HEK293 (cell line): ENCODE measurements around the gene MPZL2.

Experiments
- CTCF ChIA-PET: fragments of 350-600 bp; formaldehyde crosslinking; extraction: SDS; loops from one replicate; lab custom pipeline; 2021; ENCODE audit warnings: antibody characterized with exemption; lab: Yijun Ruan, JAX
- POLR2A ChIA-PET: fragments of 300-600 bp; formaldehyde crosslinking; extraction: SDS; loops from one replicate; lab custom pipeline; 2020; ENCODE audit warnings: antibody characterized with exemption, inconsistent platforms; lab: Yijun Ruan, JAX
- H3K27ac ChIP-seq: fragments of 200-500 bp; sonication (Bioruptor generic); 2 replicates; pipeline ENCODE4 v1.5.1; 2014; ENCODE audit warnings: low read depth, low read length, control low read depth, inconsistent platforms; ENCODE audit errors: extremely low read depth
- H3K36me3 ChIP-seq, 2 experiments: fragments of 200-500 bp in 1 of 2; sonication (Bioruptor generic) in 1 of 2; 1 replicate in 1 of 2; 2 replicates in 1 of 2; pipeline ENCODE4 v1.5.1; 2014 to 2017; ENCODE audit warnings: inconsistent platforms in 2 of 2, low read length in 2 of 2; ENCODE audit not compliant: control insufficient read depth in 2 of 2, insufficient read depth in 1 of 2
- H3K4me1 ChIP-seq: fragments of 200-500 bp; sonication (Bioruptor generic); 2 replicates; pipeline ENCODE4 v1.5.1; 2014; ENCODE audit warnings: mild to moderate bottlenecking, low read length, inconsistent platforms; ENCODE audit not compliant: control insufficient read depth, insufficient read depth
- H3K4me3 ChIP-seq: 2 replicates; pipeline ENCODE4 v1.5.1; 2011; ENCODE audit warnings: low read depth, mild to moderate bottlenecking, control low read depth, low read length, moderate library complexity
- H3K9me3 ChIP-seq: fragments of 200-500 bp; sonication (Bioruptor generic); 2 replicates; pipeline ENCODE4 v1.5.1; 2014; ENCODE audit warnings: low read depth, low read length, inconsistent platforms; ENCODE audit not compliant: control insufficient read depth, insufficient read depth
- BCL11B ChIP-seq: fragments of 450-650 bp; formaldehyde crosslinking; IDR thresholded peaks from 2 replicates; pipeline ENCODE4 v1.5.1; 2016; ENCODE audit warnings: low read depth, missing biosample characterization, missing genetic modification characterization
- INSM2 ChIP-seq: fragments of 450-650 bp; formaldehyde crosslinking; IDR thresholded peaks from 2 replicates; pipeline ENCODE4 v1.5.1; 2016; ENCODE audit warnings: missing biosample characterization, missing genetic modification characterization
- KLF17 ChIP-seq: fragments of 450-650 bp; formaldehyde crosslinking; IDR thresholded peaks from 2 replicates; pipeline ENCODE4 v1.5.1; 2016; ENCODE audit warnings: missing biosample characterization, missing genetic modification characterization
- OSR2 ChIP-seq: fragments of 450-650 bp; formaldehyde crosslinking; IDR thresholded peaks from 2 replicates; pipeline ENCODE4 v1.5.1; 2016; ENCODE audit warnings: missing biosample characterization, missing genetic modification characterization
- OVOL3 ChIP-seq: fragments of 450-650 bp; formaldehyde crosslinking; IDR thresholded peaks from 2 replicates; pipeline ENCODE4 v1.5.1; 2016; ENCODE audit warnings: missing biosample characterization, missing genetic modification characterization
- PBX3 ChIP-seq: sonication (generic); formaldehyde crosslinking; IDR thresholded peaks from 2 replicates; pipeline ENCODE4 v1.8.1; 2022; ENCODE audit warnings: mild to moderate bottlenecking, moderate library complexity, missing genetic modification reagents
- SCRT2 ChIP-seq: fragments of 450-650 bp; formaldehyde crosslinking; IDR thresholded peaks from 2 replicates; pipeline ENCODE4 v1.5.1; 2016; ENCODE audit warnings: missing biosample characterization, missing genetic modification characterization
- YY2 ChIP-seq: fragments of 450-650 bp; formaldehyde crosslinking; IDR thresholded peaks from 2 replicates; pipeline ENCODE4 v1.5.1; 2016; ENCODE audit warnings: missing biosample characterization, missing genetic modification characterization
- ZFP41 ChIP-seq: fragments of 450-650 bp; formaldehyde crosslinking; IDR thresholded peaks from 2 replicates; pipeline ENCODE4 v1.5.1; 2016; ENCODE audit warnings: missing biosample characterization, missing genetic modification characterization, borderline replicate concordance
- ZIC2 ChIP-seq: fragments of 450-650 bp; formaldehyde crosslinking; IDR thresholded peaks from 2 replicates; pipeline ENCODE4 v1.5.1; 2016; ENCODE audit warnings: missing biosample characterization, missing genetic modification characterization
- ZNF132 ChIP-seq: fragments of 450-650 bp; formaldehyde crosslinking; IDR thresholded peaks from 2 replicates; pipeline ENCODE4 v1.5.1; 2017; ENCODE audit warnings: missing biosample characterization, missing genetic modification characterization, borderline replicate concordance
- ZNF341 ChIP-seq: fragments of 450-650 bp; formaldehyde crosslinking; IDR thresholded peaks from 2 replicates; pipeline ENCODE4; 2016; ENCODE audit warnings: low read depth, missing biosample characterization, missing genetic modification characterization
- ZNF362 ChIP-seq: fragments of 450-650 bp; formaldehyde crosslinking; IDR thresholded peaks from 2 replicates; pipeline ENCODE4 v1.5.1; 2016; ENCODE audit warnings: missing biosample characterization, missing genetic modification characterization
- ZNF416 ChIP-seq: fragments of 450-650 bp; formaldehyde crosslinking; IDR thresholded peaks from 2 replicates; pipeline ENCODE4 v1.5.1; 2016; ENCODE audit warnings: missing biosample characterization, missing genetic modification characterization
- ZNF48 ChIP-seq: fragments of 450-650 bp; formaldehyde crosslinking; IDR thresholded peaks from 2 replicates; pipeline ENCODE4 v1.5.1; 2016; ENCODE audit warnings: missing biosample characterization, missing genetic modification characterization
- ZNF548 ChIP-seq: fragments of 450-650 bp; formaldehyde crosslinking; IDR thresholded peaks from 2 replicates; pipeline ENCODE4 v1.5.1; 2016; ENCODE audit warnings: missing biosample characterization, missing genetic modification characterization
- ZNF571 ChIP-seq: fragments of 450-650 bp; formaldehyde crosslinking; IDR thresholded peaks from 2 replicates; pipeline ENCODE4 v1.5.0; 2017; ENCODE audit warnings: missing biosample characterization, missing genetic modification characterization
- ZNF596 ChIP-seq: fragments of 450-650 bp; IDR thresholded peaks from 2 replicates; pipeline ENCODE4 v1.5.0; 2018; ENCODE audit warnings: missing biosample characterization, mild to moderate bottlenecking, missing genetic modification characterization, moderate library complexity
- ZNF621 ChIP-seq: fragments of 450-650 bp; formaldehyde crosslinking; IDR thresholded peaks from 2 replicates; pipeline ENCODE4 v1.5.1; 2017; ENCODE audit warnings: missing biosample characterization, missing genetic modification characterization
- ZNF624 ChIP-seq: fragments of 450-650 bp; formaldehyde crosslinking; IDR thresholded peaks from 2 replicates; pipeline ENCODE4 v1.5.1; 2017; ENCODE audit warnings: missing biosample characterization, missing genetic modification characterization
- ZNF654 ChIP-seq: fragments of 450-650 bp; formaldehyde crosslinking; IDR thresholded peaks from 2 replicates; pipeline ENCODE4 v1.5.1; 2016; ENCODE audit warnings: low read depth, missing biosample characterization, missing genetic modification characterization
- ZNF660 ChIP-seq: fragments of 450-650 bp; IDR thresholded peaks from 2 replicates; pipeline ENCODE4 v1.5.1; 2018; ENCODE audit warnings: missing biosample characterization, mild to moderate bottlenecking, missing genetic modification characterization
- ZNF843 ChIP-seq: fragments of 450-650 bp; formaldehyde crosslinking; IDR thresholded peaks from 2 replicates; pipeline ENCODE4 v1.5.1; 2016; ENCODE audit warnings: missing biosample characterization, missing genetic modification characterization
- ZSCAN4 ChIP-seq: fragments of 450-650 bp; formaldehyde crosslinking; IDR thresholded peaks from 2 replicates; pipeline ENCODE4 v1.5.1; 2017; ENCODE audit warnings: missing biosample characterization, missing genetic modification characterization

The MPZL2 gene

GRCh38 chr11:118217575-118217974, 46.5 kb downstream of the MPZL2 start:
- no peaks in the 10 kb centered on the region for H3K4me1 ChIP-seq
- H3K36me3 ChIP-seq, result no peaks in the 10 kb centered on the region
- no peak overlapping the region for H3K4me3 ChIP-seq
- H3K9me3 ChIP-seq, result no peaks in the 10 kb centered on the region
- ChIA-PET POLR2A (no interaction called here), CTCF (interaction anchor here (0.7 kb wide), 1 partner anchor 10 kb away, joined by 4 read pairs; no protein-coding TSS in a partner anchor)
- TF ChIP-seq ZNF654 (tag by site-specific recombination) (no peak), ZFP41 (tag by site-specific recombination) (no peak), PBX3 (CRISPR knock-in tag) (no peak), SCRT2 (tag by site-specific recombination) (no peak), KLF17 (tag by site-specific recombination) (no peak), ZNF843 (no peak), ZNF341 (tag by site-specific recombination) (no peak), ZNF596 (no peak), BCL11B (tag by site-specific recombination) (no peak), ZNF621 (tag by site-specific recombination) (no peak), OSR2 (tag by site-specific recombination) (no peak)
- H3K27ac ChIP-seq, result no peak overlapping the region

GRCh38 chr11:118216621-118217481, 47.2 kb downstream of the MPZL2 start:
- Histone ChIP-seq H3K4me3 (no peak overlapping the region), H3K9me3 (no peaks in the 10 kb centered on the region), H3K36me3 (no peaks in the 10 kb centered on the region), H3K4me1 (no peaks in the 10 kb centered on the region), H3K27ac (no peak overlapping the region)
- ChIA-PET CTCF (interaction anchor here (0.6 to 4.7 kb wide), 3 partner anchors 13 to 285 kb away, joined by 3 to 30 read pairs (median 3); no protein-coding TSS in a partner anchor), POLR2A (no interaction called here)
- TF ChIP-seq ZIC2 (tag by site-specific recombination), result 0 out of 2 replicates have a peak, but pooled peaks have one; percentile 7
- TF ChIP-seq ZSCAN4 (tag by site-specific recombination), result no peak

GRCh38 chr11:118215765-118216164, 48.3 kb downstream of the MPZL2 start:
- Histone ChIP-seq H3K4me1 (no peaks in the 10 kb centered on the region), H3K27ac (no peak overlapping the region), H3K4me3 (no peak overlapping the region), H3K9me3 (no peaks in the 10 kb centered on the region), H3K36me3 (no peaks in the 10 kb centered on the region)
- POLR2A ChIA-PET, result no interaction called here
- CTCF ChIA-PET, result interaction anchor here (4.7 kb wide), 1 partner anchor 17 kb away, joined by 30 read pairs; no protein-coding TSS in a partner anchor
- TF ChIP-seq INSM2 (no peak), ZNF660 (tag by site-specific recombination) (no peak), ZNF48 (tag by site-specific recombination) (no peak), ZNF132 (tag by site-specific recombination) (no peak), ZNF624 (tag by site-specific recombination) (no peak), ZNF362 (tag by site-specific recombination) (no peak), ZNF548 (no peak), ZNF416 (tag by site-specific recombination) (no peak), OVOL3 (tag by site-specific recombination) (no peak), ZNF571 (tag by site-specific recombination) (no peak), YY2 (tag by site-specific recombination) (no peak)
